Stimulated activated effector memory CD8-positive, alpha-beta T cell treated with anti-CD3 and anti-CD28 coated beads, Interleukin-12 subunit alpha, Interleukin-12 subunit beta, amount 100 ng/mL, for 72 hours (primary cell): ENCODE results near the gene QRICH2.
"Not testable (repeated sequence)": the region's sequence is repeated elsewhere in the genome, so short reads cannot be mapped to it uniquely, and the experiment has no call there.

Experiments
- ATAC-seq: fragments of 150-1000 bp; cut with Tn5 transposase; 2 replicates; pipeline ENCODE4 v1.10.0; 2021
- DNase-seq, 2 donors: peaks; one replicate each; pipeline ENCODE4 v3.0.0; 2021 to 2022; ENCODE audit warnings: low spot score in 2 of 2
- H3K27ac Mint-ChIP-seq: one replicate; pipeline ENCODE4 v1.8.0; 2022; ENCODE audit warnings: mild to moderate bottlenecking, mixed read lengths
- H3K36me3 Mint-ChIP-seq: one replicate; pipeline ENCODE4 v1.8.0; 2022; ENCODE audit warnings: mild to moderate bottlenecking, mixed read lengths
- H3K4me1 Mint-ChIP-seq: one replicate; pipeline ENCODE4 v1.8.0; 2022; ENCODE audit warnings: mixed read lengths
- H3K4me3 Mint-ChIP-seq: one replicate; pipeline ENCODE4 v1.8.0; 2022; ENCODE audit warnings: mild to moderate bottlenecking, mixed read lengths
- H3K9me3 Mint-ChIP-seq: one replicate; pipeline ENCODE4 v1.8.0; 2022; ENCODE audit warnings: mixed read lengths

Gene QRICH2

GRCh38 chr17:76267051-76267576 is 41.0 kb downstream of the QRICH2 start:
- Mint-ChIP-seq H3K4me3 (peak overlapping the region; percentile 88), H3K4me1 (peaks cover 59% of the 10 kb centered on the region), H3K9me3 (no peaks in the 10 kb centered on the region), H3K27ac (peak overlapping the region; percentile 96), H3K36me3 (peaks cover 83% of the 10 kb centered on the region)
- ATAC-seq, result no peak
- peak in 1 of 2 donors; percentile 60 for DNase-seq

GRCh38 chr17:76266244-76266938 is 41.7 kb downstream of the QRICH2 start:
- Mint-ChIP-seq H3K36me3 (peaks cover 75% of the 10 kb centered on the region), H3K27ac (peak overlapping the region; percentile 96), H3K4me1 (peaks cover 63% of the 10 kb centered on the region), H3K9me3 (no peaks in the 10 kb centered on the region), H3K4me3 (peak overlapping the region; percentile 88)
- DNase-seq, result peak in 1 of 2 donors; percentile 73
- no peak for ATAC-seq

- ATAC-seq, result no peak
- Mint-ChIP-seq H3K36me3 (peaks cover 69% of the 10 kb centered on the region), H3K27ac (peak overlapping the region; percentile 96)
Measured at GRCh38 chr17:76265624-76266243, 42.3 kb downstream of the QRICH2 start.

DNA sequence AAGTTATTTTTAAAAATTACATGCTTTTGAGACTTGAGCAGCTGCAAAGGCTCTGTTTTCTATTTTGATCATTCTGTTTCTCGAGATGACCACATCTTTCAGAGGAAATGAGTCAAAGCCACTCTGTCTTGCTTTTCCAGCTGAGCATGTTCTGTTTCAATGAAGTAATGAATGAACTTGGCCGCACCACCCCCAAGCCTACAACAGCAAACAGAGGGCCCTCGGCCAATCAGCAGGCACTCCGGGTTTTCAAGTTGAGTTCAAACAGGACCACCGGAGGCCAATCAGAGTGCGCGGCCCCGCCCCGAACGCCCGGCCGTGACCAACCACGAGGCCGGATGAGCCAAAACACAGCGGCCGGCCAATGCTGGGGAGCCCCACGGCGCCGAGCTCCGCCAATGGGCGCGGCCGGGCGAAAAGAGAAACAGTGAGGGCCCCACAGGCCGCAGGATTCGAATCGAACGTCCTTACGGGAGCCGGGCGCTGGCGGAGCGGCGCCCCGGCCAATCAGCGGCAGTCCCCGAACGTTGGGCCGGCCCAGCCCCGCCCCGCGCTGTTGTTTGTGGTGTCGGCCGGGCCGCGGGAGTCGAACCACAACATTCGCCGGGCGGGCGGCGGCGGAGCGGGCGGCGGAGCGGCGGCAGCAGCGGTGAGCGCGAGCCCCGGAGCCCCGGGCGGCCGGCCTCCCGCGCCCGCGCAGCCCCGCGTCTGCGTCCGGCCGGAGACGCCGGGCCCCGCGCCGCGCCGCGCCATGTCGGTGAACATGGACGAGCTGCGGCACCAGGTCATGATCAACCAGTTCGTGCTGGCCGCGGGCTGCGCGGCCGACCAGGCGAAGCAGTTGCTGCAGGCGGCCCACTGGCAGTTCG is 43.1 kb downstream of the QRICH2 start, which contains the start of gene UBALD2:
Gene UBALD2, plus strand, starts transcription at position 594 of the 869 bp plus-strand sequence. Its CDS starts 158 bp downstream, at position 752.
- peak; percentile 89 for ATAC-seq
- H3K9me3 Mint-ChIP-seq, result no peaks in the 10 kb centered on the region
- DNase-seq, result peak; percentile 96 to 99
- peak within 1 kb of the TSS; percentile 88 for H3K4me3 Mint-ChIP-seq
- peaks cover 54% of the 10 kb centered on the region for H3K4me1 Mint-ChIP-seq
- H3K36me3 Mint-ChIP-seq, result peaks cover 61% of the 10 kb centered on the region
- peak within 1 kb of the TSS; percentile 96 for H3K27ac Mint-ChIP-seq

More at GRCh38 chr17:76265624-76266243, 42.3 kb downstream of the QRICH2 start:
- peak in 1 of 2 donors; percentile 80 for DNase-seq
- Mint-ChIP-seq H3K9me3 (no peaks in the 10 kb centered on the region), H3K4me3 (peak overlapping the region; percentile 88), H3K4me1 (peaks cover 57% of the 10 kb centered on the region)

DNA sequence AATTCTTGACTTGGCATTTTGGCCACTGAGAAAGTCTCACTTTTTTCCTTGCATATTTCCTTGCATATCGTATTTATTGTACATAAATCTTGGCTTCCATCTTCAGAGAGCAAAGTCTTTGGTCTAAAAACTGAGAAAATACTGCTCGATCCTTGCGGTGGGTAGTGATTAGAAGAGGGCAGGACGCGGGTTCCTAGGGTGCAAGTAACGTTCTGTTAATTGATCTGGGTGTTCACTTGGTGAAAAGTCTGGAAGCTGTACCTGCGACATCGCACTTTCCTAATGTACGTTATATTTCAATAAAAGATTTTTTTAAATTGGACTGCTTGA is 43.7 kb downstream of the QRICH2 start:
- H3K36me3 Mint-ChIP-seq, result peaks cover 55% of the 10 kb centered on the region
- DNase-seq, result peak in 1 of 2 donors; percentile 70

GRCh38 chr17:76263896-76264295 is 44.2 kb downstream of the QRICH2 start:
- Mint-ChIP-seq H3K4me3 (peak overlapping the region; percentile 88), H3K4me1 (peaks cover 43% of the 10 kb centered on the region), H3K36me3 (peaks cover 51% of the 10 kb centered on the region), H3K27ac (peak overlapping the region; percentile 96), H3K9me3 (no peaks in the 10 kb centered on the region)
- ATAC-seq (no peak), DNase-seq (no peak)

More for the DNA sequence above, 43.7 kb downstream of the QRICH2 start:
- ATAC-seq, result peak; percentile 1
- no peaks in the 10 kb centered on the region for H3K9me3 Mint-ChIP-seq
- H3K4me3 Mint-ChIP-seq, result peak overlapping the region; percentile 88
- peak overlapping the region; percentile 96 for H3K27ac Mint-ChIP-seq
- peaks cover 48% of the 10 kb centered on the region for H3K4me1 Mint-ChIP-seq

DNA sequence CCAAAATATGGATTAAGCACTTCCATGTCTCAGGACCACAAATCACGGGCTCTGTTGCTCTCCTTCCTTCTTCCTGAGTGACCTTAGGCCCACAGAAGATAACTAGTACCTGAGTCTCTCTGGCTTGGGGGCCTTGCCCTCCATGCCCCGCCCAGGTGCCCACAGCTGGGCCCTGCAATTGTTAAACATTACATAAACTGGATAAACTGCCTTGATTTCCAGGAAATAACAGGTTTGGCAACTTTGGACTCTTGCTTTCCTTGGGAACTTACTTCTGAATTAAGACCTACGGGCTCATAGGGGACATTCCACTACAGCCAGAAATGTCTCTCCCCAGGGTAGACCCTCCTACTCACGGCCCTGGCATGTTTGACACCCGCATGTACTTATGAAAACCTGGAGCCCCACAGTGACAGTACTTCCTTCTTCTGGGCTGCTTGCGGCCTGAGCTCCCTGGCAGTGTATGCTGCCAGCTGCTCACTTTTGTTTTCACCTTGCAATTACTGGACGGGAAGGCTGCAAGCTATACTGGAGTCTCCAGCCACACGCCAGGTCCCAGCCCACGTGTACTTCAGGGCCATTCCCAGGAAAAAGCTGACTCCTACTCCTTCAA is 45.2 kb downstream of the QRICH2 start:
- H3K27ac Mint-ChIP-seq, result peak overlapping the region; percentile 96
- peaks cover 34% of the 10 kb centered on the region for H3K4me1 Mint-ChIP-seq
- no peak for DNase-seq
- H3K36me3 Mint-ChIP-seq, result peaks cover 40% of the 10 kb centered on the region
- no peaks in the 10 kb centered on the region for H3K9me3 Mint-ChIP-seq
- H3K4me3 Mint-ChIP-seq, result peak overlapping the region; percentile 88
- ATAC-seq, result no peak

- no peak for ATAC-seq
- H3K4me3 Mint-ChIP-seq, result peak overlapping the region; percentile 88
- peaks cover 36% of the 10 kb centered on the region for H3K4me1 Mint-ChIP-seq
- H3K36me3 Mint-ChIP-seq, result peaks cover 32% of the 10 kb centered on the region
- DNase-seq, result no peak
- no peaks in the 10 kb centered on the region for H3K9me3 Mint-ChIP-seq
- H3K27ac Mint-ChIP-seq, result peak overlapping the region; percentile 96
Measured at GRCh38 chr17:76261421-76262215, 46.5 kb downstream of the QRICH2 start.

DNA sequence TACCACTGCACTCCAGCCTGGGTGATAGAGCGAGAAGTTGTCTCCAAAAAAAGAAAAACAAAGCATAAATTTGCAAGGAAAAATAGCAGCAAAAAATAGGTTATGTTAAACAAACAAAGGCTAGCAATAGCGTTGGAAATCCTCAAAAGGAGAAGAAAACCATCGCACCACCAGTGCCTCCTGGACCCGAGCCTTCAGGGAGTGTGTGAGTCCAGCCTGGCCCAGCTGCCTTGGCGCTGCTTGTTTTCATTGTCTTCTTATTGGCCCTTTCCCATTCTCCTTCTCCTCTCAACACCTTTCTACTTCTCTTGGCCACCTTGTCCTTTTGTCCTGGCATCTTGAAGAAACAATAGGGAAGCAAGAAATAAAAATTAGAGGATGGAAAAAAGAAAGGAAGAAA is 47.4 kb downstream of the QRICH2 start:
- Mint-ChIP-seq H3K27ac (no peak overlapping the region), H3K9me3 (no peaks in the 10 kb centered on the region), H3K4me3 (no peak overlapping the region), H3K36me3 (peaks cover 26% of the 10 kb centered on the region), H3K4me1 (peaks cover 44% of the 10 kb centered on the region)
- ATAC-seq (no peak), DNase-seq (no peak)

DNA sequence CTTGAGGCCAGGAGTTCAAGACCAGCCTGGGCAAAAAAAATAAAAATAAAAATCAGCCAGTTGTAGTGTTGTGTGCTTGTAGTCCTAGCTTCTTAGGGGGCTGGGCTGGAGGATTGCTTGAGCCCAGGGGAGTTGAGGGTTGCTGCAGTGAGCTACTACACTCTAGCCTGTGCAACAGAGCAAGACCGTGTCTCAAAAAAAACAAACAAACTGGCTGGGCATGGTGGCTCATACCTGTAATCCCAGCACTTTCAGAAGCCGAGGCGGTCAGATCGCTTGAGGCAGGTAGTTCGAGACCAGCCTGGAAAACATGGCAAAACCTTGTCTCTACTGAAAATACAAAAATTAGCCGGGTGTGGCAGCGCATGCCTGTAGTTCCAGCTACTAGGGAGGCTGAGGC is 47.9 kb downstream of the QRICH2 start:
- H3K36me3 Mint-ChIP-seq, result peaks cover 21% of the 10 kb centered on the region
- no peaks in the 10 kb centered on the region for H3K9me3 Mint-ChIP-seq
- H3K4me3 Mint-ChIP-seq, result no peak overlapping the region
- ATAC-seq (no peak), DNase-seq (no peak)
- no peak overlapping the region for H3K27ac Mint-ChIP-seq
- peaks cover 49% of the 10 kb centered on the region for H3K4me1 Mint-ChIP-seq

- not testable (repeated sequence) for H3K9me3 Mint-ChIP-seq, H3K36me3 Mint-ChIP-seq
- H3K4me1 Mint-ChIP-seq, result peaks cover 36% of the 10 kb centered on the region
- H3K4me3 Mint-ChIP-seq, result peak overlapping the region; percentile 58
- DNase-seq (peak in 1 of 2 donors; percentile 85), ATAC-seq (peak; percentile 72)
- peak overlapping the region; percentile 81 for H3K27ac Mint-ChIP-seq
Measured at GRCh38 chr17:76256430-76257050, 51.5 kb downstream of the QRICH2 start.

DNA sequence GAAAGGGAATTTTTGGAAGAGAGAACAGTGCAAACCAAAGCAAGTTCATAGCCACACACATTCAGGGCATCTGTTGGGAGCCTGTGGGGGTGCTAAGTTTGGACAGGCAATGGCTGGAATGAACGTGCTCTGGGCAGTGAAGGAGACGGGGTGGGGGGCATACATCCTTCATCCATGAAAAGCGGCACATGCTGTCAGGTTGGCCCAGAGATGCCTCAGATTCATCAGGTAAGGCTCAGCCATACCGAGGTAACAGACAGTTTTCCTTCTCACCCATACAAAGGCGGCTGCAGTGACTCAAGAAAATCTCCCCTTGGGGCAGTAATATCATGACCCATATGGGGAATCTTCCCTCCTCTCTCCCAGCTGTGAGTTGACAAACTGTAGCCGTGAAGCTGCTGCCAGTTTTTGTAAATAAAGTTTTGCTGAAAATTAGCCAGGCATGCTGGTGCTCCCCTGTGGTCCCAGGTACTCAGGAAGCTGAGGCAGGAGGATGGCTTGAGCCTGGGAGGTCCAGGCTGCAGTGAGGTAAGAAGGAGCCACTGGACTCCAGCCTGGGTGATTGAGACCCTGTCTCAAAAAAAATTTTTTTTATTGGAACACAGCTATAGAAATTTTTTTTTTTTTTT is 52.2 kb downstream of the QRICH2 start:
- peaks cover 8% of the 10 kb centered on the region for H3K36me3 Mint-ChIP-seq
- H3K27ac Mint-ChIP-seq, result peak overlapping the region; percentile 81
- ATAC-seq (no peak), DNase-seq (no peak)
- H3K4me3 Mint-ChIP-seq, result peak overlapping the region; percentile 58
- H3K9me3 Mint-ChIP-seq, result no peaks in the 10 kb centered on the region
- peaks cover 40% of the 10 kb centered on the region for H3K4me1 Mint-ChIP-seq

- peaks cover 40% of the 10 kb centered on the region for H3K4me1 Mint-ChIP-seq
- DNase-seq, result no peak
- no peak overlapping the region for H3K27ac Mint-ChIP-seq
- ATAC-seq, result no peak
- peaks cover 8% of the 10 kb centered on the region for H3K36me3 Mint-ChIP-seq
- H3K9me3 Mint-ChIP-seq, result no peaks in the 10 kb centered on the region
- no peak overlapping the region for H3K4me3 Mint-ChIP-seq
Measured at GRCh38 chr17:76254275-76254674, 53.8 kb downstream of the QRICH2 start.
